HG03442 (cell line): Measurements from ENCODE around the gene THSD8.
A peak's percentile ranks its signal among the peaks of the same experiment; 100 is the strongest.

Experiments
- ATAC-seq: cut with Tn5 transposase; IDR thresholded peaks from one replicate; pipeline ENCODE4 v1.9.1; 2021; ENCODE audit warnings: mild to moderate bottlenecking, moderate library complexity; ENCODE audit not compliant: unreplicated experiment

THSD8 gene

DNA sequence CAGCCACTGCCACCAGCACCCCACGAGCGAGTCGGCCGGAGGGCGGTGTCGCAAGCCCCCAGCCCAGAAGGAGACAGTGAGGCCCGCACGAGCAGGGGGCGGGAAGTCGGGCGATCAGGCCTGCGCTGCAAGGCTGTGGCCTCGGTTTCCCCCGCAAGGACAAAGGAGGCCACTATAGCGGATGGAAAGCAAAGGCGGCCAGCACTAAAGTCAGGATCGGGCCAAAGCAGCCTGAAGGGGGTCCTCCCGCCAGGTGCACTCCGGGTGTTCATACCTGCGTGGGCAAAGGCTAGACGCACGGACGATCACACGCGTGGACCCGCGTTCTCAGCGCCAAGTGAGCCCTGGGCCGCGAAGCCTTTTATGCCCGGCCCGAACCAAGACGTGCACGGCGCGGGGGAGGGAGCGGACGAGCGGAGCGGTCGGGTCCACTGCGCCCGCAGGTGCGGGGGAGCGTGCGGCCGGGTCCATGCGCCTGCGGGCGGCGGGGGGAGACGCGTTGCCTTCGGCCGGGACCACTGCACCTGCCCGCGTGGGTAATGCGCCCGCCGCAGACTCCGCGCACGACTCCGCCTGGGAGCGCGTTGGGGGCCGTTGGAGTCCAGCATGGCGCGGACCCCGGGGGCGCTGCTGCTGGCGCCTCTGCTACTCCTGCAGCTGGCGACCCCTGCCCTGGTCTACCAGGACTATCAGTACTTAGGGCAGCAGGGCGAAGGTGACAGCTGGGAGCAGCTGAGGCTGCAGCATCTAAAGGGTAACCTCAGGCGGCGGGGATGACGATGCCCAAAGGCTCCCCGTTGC lies at the start of gene THSD8, which contains the start of gene PRDX2:
Gene THSD8 (plus strand): TSS at position 604 of the 801 bp plus-strand sequence. CDS start 3 bp downstream, at position 607.
Gene PRDX2 (minus strand): TSS at position 335 of the 801 bp plus-strand sequence. CDS start 539 bp downstream, outside the sequence.
- ATAC-seq: no peak

DNA sequence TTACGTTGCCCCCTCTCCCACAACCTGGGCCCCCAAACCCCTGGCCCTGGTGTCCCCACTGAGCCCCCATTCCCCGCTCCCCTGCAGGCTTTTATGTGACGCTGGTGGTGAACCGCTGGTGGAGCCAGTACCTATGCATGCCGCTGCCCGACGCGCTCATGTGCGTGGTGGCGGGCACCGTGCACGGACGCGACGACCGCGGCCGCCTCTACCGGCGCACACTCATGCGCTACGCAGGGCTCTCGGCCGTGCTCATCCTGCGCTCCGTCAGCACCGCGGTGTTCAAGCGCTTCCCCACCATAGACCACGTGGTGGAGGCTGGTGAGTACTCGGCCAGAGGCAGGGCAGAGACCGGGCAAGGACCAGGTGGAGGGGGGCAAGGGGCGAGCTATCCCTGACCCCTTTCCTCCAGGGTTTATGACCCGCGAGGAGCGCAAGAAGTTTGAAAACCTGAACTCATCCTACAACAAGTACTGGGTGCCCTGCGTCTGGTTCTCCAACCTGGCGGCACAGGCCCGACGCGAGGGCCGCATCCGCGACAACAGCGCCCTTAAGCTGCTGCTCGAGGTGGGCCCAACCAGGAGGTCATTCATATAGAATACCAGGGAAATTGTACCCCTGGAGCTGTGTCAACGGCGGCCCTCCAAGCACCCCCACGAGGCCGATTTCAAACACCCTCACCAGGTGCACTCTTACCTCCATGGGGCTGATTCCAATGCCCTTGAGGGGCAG lies 47.2 kb upstream of the THSD8 start:
- no peak for ATAC-seq

DNA sequence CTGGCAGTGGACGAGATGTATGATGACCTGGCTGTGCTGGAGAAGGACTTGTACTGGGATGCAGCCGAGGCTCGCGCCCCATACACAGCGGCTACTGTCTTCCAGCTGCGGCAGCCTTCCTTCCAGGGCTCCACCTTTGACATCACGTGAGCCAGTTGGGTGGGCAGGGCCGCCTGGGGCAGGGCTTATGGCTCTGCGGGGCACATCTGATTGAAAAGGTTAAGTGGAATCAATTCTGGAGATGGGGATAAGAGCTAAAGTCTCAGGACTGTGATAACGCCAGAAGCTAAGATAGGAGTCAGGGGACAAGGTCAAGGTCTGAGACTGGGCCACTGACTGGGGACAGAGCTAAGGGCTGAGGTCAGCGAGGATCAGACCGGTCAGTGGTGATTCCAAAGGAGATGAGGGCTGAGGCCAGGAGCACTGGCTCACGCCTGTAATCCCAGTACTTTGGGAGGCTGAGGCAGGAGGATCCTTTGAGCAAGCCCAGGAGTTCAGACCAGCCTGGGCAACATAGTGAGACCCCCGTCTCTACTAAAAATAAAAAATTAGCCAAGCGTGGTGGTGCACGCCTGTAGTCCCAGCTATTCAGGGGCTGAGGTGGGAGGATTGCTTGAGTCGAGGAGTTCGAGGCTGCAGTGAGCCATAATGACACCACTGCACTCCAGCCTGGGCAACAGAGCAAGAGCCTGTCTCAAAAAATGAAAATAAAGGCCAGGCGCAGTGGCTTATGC lies 45.6 kb upstream of the THSD8 start:
- ATAC-seq: no peak

DNA sequence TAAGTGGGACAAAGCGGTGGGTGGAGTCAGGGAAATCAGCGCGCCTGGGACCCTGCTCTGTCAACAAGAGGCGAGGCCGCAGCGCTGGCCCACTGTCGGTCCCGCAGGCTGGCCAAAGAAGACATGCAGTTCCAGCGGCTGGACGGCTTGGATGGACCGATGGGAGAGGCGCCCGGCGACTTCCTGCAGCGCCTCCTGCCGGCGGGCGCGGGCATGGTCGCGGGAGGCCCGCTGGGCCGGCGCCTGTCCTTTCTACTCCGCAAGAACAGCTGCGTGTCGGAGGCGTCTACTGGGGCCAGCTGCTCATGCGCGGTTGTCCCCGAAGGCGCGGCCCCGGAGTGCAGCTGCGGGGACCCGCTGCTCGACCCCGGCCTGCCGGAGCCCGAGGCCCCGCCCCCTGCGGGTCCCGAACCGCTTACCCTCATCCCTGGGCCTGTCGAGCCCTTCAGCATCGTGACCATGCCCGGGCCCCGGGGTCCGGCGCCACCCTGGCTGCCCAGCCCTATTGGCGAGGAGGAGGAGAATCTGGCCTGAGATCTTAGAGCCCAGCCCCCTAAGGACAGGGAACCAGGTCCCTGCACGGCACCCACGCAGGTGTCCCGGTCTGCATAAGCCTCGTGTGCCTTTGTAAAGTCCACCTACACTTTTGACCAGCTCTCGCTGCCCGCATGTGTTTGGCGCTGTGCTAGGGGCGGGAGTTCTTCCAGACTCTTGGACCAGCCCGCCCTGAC lies 44.2 kb upstream of the THSD8 start:
- no peak for ATAC-seq

DNA sequence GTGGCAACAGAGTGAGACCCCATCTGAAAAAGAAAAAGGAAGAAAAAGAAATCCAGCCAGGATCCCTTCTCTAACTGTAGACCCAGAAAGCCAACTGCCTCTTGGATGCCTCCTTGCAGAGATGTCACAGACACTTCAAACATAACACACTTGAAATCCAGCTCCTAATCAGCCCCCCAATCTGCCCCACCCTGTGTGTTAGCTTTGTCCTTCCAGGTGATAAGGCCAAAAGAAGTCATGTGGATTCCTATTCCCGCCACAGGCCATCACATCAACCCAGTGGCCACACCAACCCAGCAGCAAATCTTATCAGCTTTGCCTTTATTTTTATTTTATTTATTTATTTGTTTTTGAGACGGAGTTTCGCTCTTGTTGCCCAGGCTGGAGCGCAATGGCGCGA lies 42.2 kb upstream of the THSD8 start:
- ATAC-seq: no peak

DNA sequence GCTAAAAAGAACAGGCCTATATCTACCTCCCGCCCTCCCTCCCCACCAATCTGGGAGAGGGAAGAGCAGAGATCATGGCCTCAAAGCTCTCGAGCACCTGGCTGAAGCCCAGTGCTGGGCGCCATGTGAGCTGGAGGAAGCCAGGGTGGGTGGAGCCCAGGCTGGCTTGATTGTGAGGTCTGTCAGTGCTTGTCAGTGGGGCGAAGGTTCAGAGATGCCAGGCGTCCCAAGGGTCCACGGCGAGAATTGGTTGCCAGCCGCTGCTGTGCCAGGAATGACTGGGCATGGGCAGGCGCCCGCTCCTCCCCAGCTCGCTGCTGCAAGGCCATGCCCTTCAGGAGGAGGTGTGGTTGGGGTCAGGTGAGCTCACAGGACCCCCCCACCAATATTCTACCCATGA lies 38.8 kb upstream of the THSD8 start:
- no peak for ATAC-seq

DNA sequence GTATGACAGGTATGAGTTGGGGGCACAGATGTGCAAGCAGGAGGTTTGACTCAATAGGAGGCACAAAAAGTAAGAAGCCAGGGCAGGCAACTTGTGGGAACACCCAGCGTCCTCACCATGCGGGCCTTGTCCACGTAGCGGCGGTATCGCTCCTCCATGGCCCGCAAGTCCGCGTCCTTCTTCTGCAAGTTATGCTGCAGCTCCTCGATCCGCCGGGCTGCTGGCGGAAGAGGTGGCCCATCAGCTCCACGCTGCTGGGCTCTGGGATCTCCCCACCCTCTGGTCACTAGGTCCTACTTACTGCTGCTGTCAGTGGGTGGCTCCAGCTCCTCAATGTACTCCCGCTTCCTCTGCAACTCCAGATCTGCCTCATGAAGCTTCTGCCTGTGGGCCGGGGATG lies 37.2 kb upstream of the THSD8 start:
- ATAC-seq: no peak

DNA sequence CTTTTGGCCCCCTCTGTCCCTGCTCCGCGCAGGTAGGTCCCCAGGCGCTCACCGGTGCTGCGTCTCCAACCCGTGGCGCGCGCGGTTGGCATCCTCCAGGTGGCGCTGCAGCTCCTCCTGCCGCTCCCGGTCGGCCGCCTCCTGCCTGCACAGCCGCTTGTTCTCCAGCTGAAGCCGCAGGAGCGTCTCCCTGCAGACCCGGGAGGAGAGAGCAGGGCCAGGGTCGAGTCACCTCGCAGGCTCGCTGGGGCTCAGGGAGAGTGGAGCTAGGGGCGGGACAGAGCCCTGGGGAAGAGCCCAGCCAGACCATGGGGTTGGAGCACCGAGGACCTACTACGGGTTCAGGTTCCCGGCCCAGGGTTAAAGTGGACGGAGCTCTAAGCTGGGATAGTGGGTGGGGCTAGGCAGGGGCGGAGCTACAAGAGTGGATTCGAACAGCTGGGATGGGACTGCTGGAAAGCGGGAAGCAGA lies 35.8 kb upstream of the THSD8 start:
- no peak for ATAC-seq

DNA sequence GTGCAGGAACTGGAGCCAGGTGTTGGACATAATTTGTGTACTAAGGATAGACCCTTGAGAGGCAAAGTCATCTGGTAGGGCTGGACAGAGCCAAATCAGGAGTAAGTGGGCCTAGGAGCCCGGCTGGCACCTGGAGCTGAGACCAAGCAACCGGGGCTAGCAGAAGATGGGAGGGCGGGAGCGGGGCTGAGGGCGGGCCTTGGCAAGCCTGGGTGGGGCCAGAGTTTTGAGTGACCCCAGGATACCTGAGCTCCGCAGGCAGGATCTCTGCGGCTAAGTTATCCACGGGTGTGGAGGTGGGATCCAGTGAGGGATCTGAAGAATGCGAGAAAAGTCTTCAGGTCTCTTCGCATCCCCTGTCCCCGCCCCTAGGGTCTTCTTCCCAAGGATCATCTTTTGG lies 34.7 kb upstream of the THSD8 start:
- no peak for ATAC-seq

DNA sequence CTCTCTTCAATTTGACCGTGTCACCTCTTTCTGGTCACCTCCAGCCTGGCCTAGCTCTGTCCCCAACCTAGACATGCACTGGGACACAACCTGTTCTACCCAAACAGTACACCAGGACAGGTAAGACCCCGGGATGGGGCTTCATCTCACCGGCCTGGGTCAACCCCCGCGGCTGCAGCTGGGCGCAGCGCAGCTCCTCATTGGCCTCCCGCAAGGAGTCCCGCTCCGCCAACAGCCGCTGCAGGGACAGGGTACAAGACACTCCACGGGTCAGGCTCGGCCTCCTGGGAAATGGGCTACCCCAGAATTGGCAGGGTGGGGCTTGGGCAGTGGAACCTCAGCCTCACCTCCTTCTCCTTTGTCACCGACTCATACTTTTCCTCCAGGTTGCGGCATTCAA lies 34.2 kb upstream of the THSD8 start:
- no peak for ATAC-seq

DNA sequence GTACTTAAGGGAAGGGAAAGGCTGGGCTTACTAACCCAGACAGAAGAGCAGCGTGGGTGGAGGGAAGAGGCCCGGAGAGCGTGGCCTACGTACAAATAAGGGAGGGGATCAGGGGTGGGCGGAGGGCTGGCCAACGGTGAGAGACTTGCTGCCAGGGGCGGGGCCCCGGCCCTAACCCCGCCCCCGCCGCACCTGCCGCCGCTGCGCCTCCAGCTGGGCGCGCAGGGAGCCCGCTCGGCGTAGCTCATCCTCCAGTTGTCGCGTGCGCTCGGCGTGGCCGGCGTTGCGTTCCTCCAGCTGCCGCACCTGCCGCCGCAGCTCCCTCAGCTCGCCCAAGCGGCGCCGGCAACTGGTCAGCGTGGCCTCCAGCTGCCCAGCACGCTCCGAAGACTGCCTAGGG lies 32.2 kb upstream of the THSD8 start:
- no peak for ATAC-seq

DNA sequence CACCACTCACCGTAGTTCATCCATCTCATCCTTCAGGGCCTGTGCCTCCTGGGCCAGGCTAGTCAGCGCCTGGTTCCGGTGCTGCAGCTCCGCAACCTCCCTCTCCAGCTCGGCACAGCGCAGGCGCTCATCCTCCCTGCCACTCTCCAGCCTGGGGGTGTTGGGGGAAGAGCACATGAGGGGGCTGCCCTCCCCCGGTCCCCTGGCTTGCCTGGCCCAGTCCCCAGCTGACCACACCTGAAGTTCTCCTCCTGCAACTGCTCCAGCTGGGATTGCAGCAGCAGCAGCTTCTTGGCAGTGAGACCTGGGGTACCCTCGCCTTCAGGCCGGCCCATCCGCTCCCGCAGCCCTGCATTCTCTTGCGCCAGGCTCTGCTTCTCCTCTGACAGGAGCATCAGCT lies 30.9 kb upstream of the THSD8 start:
- ATAC-seq: no peak

DNA sequence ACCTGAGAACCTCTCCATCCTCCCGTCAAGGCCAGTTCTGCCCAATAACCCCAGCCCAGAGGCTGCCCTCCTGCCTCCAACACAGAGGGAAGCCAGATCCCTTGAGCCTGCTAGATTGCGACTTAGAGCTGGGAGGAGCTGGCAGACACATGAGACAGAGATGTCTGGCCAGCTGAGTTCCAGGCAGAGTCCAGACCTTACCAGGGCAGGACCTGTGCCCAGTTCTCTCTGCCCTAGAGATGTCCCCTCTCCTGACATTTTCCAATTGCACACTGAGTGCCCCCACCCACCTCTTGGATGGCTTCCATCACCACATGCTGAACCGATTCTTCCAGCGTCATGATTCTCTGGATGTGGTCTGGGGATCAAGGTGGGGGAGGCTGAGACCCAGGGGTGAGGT lies 29.5 kb upstream of the THSD8 start:
- no peak for ATAC-seq

DNA sequence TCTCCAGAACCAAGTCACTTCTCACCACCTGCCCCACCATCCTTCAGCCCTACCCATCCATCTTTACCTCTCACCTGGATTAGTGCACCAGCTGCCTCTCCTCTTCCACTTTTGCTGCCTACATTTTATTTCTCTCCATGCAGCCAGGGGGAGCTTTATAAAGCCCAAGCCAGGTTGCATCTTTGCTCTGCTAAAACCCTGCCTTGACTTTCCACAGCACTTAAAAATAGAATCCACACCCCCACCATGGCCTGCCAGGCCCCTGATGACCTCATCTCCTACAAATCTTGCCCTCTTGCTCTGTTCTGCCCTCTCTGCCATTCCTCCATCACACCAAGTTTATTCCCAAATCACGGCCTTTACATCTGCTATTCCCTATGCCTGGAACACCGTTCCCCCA lies 28.3 kb upstream of the THSD8 start:
- ATAC-seq: no peak

DNA sequence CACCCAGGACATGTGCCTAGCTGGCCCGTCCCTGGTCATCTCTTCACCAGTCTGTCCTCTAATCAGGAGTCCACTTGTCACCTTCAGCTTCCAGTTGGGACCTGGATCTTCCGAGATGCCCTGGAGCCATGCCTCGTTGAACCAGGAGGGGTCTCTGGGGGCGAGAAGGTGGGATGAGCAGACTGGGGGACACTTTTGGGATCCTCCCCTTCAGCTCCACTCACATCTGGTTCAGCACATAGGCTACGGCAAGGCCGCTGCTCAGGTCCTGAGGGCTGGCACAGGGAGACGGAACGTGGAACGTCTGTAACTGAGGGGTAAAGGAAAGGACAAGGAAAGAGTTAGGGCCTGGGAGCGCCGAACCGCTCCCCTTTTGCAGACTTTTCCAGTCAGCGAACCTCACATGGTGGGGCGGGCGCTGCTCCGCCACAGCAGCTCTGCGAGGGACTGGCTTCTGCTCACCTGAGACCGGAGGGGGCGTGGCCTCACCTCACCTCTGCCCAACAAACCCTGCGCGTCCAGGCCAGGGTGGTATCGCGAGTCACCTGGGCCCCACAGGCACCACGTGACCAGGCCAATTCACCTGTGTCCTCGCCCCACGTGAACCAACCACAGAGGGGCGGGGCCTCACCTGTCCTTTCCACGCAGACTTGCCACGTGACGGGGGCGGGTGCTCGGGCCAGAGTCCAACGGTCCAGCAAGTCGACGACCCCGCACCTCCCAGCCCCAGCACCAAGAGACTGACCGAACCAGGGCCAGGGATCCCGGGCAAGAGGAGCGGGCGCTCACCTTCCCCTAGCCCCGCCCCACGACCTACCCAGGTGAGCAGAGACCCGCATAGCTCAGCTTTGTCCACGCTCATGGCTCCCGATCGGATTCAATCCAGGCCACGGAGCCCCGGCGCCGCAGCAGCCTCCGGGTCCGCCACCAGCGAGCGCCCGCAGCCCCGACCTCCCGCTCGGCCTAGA lies 27.0 kb upstream of the THSD8 start, which contains the start of gene HOOK2:
Gene HOOK2 (minus strand): TSS at position 965 of the 968 bp plus-strand sequence. CDS start 103 bp downstream, at position 862.
- peak; percentile 15 for ATAC-seq

DNA sequence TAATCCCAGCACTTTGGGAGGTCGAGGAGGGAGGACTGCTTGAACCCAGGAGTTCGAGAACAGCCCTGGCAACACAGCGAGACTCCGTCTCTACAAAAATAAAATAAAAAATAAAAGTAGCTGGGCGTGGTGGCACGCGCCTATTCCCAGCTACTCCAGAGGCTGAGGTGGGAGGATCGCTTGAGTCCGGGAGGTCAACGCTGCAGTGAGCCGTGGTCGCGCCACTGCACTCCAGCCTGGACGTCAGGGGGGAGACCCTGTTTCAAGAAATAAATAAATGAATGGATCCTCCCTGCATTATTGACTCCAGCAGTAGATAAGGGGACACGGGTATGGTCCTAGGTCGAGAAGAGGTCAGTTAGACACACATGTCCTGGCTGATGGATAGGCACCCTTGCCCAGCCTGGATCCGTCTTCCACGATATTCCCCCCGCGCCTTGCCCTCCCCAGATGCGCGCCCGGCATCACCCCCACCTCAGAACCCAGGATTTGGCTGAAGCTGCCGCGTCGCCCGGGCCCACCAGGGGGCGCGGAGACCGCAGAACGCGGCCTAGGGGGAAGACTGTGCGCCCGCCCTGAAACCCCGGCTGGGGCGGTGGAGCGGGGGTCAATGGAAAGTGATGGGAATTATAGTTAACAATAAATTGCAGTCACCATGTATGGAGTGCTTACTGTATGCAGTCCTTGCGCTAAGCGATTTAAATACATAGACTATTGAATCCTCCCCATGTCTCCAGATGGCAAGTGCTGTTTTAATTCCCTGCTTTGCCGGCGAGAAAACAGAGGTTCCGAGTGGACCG lies 24.5 kb upstream of the THSD8 start:
- no peak for ATAC-seq

DNA sequence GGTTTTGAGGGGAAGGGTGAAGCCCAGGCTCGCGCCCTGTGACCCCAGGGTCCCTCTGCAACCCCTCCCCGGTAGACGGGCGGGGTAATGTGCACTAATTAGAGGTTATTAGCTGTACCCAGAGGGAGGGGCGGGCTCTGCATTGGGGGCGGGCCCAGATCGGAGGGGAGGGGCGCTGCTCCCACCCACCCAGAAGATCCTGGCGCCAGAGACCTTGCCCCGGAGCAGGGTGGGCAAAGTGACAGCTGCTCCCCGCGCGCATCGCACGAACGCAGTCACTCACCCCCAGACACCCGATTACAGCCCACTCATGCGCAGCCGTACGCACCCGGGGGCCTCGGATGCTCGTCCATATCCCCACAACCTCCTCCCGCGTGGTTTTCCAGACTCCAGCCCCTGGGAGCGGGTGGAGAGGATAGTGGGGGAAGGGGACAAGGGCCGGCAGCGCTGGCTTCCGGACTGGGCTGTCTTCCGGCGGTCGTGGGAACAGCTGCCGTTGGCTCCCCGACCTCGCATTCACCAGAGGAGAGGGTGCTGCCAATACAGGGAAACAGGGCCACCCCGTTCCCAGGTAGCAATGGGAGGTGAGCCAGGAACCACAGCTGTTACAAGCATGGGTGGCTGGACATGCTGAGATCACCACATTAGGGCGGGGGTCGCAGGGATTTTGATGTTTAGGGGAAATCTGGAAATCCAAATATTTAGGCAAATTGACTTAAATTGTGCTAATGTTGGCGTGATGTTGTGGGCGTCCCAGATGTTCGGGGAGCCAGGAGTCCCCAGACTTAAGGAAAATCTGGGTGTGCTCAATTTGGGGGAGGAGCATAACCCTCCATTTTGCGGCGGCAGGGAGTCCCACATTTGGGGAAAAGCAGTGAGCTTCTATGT lies 23.6 kb upstream of the THSD8 start:
- no peak for ATAC-seq

DNA sequence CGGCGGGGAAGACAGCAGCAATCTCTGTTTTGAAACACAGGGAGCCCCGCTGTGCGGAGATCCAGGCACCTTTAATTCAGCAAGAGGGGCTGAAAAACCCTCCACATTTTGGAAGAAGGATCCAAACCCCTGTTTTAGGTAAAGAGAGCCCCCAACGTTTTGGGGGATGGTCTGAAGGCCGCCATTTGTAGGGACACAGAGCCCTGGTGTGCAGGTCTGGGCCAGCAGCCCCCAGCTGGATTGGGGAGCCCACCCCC lies 23.0 kb upstream of the THSD8 start:
- ATAC-seq: no peak
